Stomach (tissue), 9 donors: Measurements from ENCODE around the gene ANKLE1. TPM values are rescaled to one million over a fixed set of nuclear protein-coding genes. Genes with fewer than 3 reads are reported as not detected.

Source experiments
- DNase-seq, 2 donors: peaks; one replicate each; pipeline versions ENCODE4 v3.0.0 to v3.0.0-alpha.2; 2013 to 2019
- H3K27ac ChIP-seq, 5 donors: fragments of 200-600 bp in 4 of 5; sonication (generic) in 4 of 5; one replicate each; pipeline ENCODE4 v1.5.1; 2013 to 2019; ENCODE audit warnings: mild to moderate bottlenecking in 1 of 5, moderate library complexity in 1 of 5
- H3K27me3 ChIP-seq, 3 donors: fragments of 200-600 bp; sonication (generic); one replicate each; pipeline ENCODE4 v1.5.1; 2017 to 2019; ENCODE audit warnings: mixed run types in 1 of 3
- H3K36me3 ChIP-seq, 4 donors: fragments of 200-600 bp; sonication (generic); 1 replicate in 3 of 4; 2 replicates in 1 of 4; pipeline ENCODE4 v1.5.1; 2016 to 2019
- H3K4me1 ChIP-seq, 4 donors: fragments of 200-600 bp; sonication (generic); one replicate each; pipeline ENCODE4 v1.5.1; 2016 to 2019
- H3K4me3 ChIP-seq, 4 donors: fragments of 200-600 bp; sonication (generic) in 3 of 4; one replicate each; pipeline ENCODE4 v1.5.1; 2016 to 2019; ENCODE audit warnings: mild to moderate bottlenecking in 1 of 4
- H3K9me3 ChIP-seq, 4 donors: fragments of 200-600 bp; sonication (generic); one replicate each; pipeline ENCODE4 v1.5.1; 2016 to 2019
- EP300 ChIP-seq: sonication (generic); formaldehyde crosslinking; IDR thresholded peaks from one replicate; pipeline ENCODE4 v1.6.1; 2017; ENCODE audit warnings: antibody characterized with exemption
- POLR2A ChIP-seq, 4 donors: fragments of 450-650 bp; IDR thresholded peaks; one replicate each; pipeline ENCODE4 v1.6.1; 2016; ENCODE audit warnings: antibody characterized with exemption in 4 of 4, control low read depth in 2 of 4, mild to moderate bottlenecking in 1 of 4, moderate library complexity in 1 of 4
- POLR2AphosphoS5 ChIP-seq, 3 donors: sonication (generic); formaldehyde crosslinking; IDR thresholded peaks; one replicate each; pipeline ENCODE4 v1.6.1; 2016; ENCODE audit warnings: antibody characterized with exemption in 3 of 3
- WGBS, 5 donors: extraction: QIAGEN DNeasy Blood & Tissue Kit in 3 of 5; methylation state at CpG; one replicate each; pipeline versions ENCODE4 v1.1.5 to v1.1.7; 2013 to 2018; 5-methylcytosine and 5-hydroxymethylcytosine counted together
- intact Hi-C: fragments of 100-400 bp; cut with DNase I; formaldehyde crosslinking; loops from one replicate; pipeline ENCODE4 v1.15.1; 2023; ENCODE audit warnings: low total_unique reads
- polyA plus RNA-seq, 3 donors: library from polyadenylated mRNA; stranded (reverse); fragments of 200-250 nt; gene quantifications; one replicate each; pipeline ENCODE4 v1.2.3, GENCODE V29; 2013
- total RNA-seq, 5 donors: library from RNA; depleted of rRNA; stranded (reverse); fragments of >200 nt; gene quantifications; one replicate each; pipeline versions ENCODE4 v1.1.0 to v1.2.3, GENCODE V29; 2014 to 2016
- TF ChIP-seq, protein P1 (sequence below), 7 experiments: fragments of 450-650 bp in 4 of 7; fragments of 200-600 bp in 3 of 7; sonication (generic) in 3 of 7; IDR thresholded peaks; one replicate each; pipeline ENCODE4 v1.5.1; 2016 to 2019; ENCODE audit warnings: antibody characterized with exemption in 7 of 7, control low read depth in 2 of 7, mild to moderate bottlenecking in 1 of 7
- donor health status: healthy with polysubstance abuse.
- donor health status: Bipolar disorder and iron deficiency.
- donor health status: healthy.

The ANKLE1 gene
- total and polyA plus RNA-seq, 8 donors: 0.18 to 0.63 TPM; not detected in 6

GRCh38 chr19:17244618-17245534, 36.8 kb upstream of the ANKLE1 start:
- peak; percentile 64 to 77 for DNase-seq
- 1 to 2% (median 1%) methylated on average over 65 to 99 of the region's 100 CpGs for WGBS, 5 donors
- Histone ChIP-seq H3K9me3 (no peaks in the 10 kb centered on the region), H3K36me3 (peaks cover 0 to 9% (median 6%) of the 10 kb centered on the region in 4 donors), H3K4me3 (peak overlapping the region; percentile 85 to 97 (median 90)), H3K4me1 (peaks cover 61 to 85% (median 72%) of the 10 kb centered on the region in 4 donors), H3K27ac (peak overlapping the region; percentile 83 to 95 (median 87)), H3K27me3 (no peaks in the 10 kb centered on the region)
- intact Hi-C loops: no loop called here
- no peak for TF ChIP-seq EP300
- TF ChIP-seq, protein P1, sequence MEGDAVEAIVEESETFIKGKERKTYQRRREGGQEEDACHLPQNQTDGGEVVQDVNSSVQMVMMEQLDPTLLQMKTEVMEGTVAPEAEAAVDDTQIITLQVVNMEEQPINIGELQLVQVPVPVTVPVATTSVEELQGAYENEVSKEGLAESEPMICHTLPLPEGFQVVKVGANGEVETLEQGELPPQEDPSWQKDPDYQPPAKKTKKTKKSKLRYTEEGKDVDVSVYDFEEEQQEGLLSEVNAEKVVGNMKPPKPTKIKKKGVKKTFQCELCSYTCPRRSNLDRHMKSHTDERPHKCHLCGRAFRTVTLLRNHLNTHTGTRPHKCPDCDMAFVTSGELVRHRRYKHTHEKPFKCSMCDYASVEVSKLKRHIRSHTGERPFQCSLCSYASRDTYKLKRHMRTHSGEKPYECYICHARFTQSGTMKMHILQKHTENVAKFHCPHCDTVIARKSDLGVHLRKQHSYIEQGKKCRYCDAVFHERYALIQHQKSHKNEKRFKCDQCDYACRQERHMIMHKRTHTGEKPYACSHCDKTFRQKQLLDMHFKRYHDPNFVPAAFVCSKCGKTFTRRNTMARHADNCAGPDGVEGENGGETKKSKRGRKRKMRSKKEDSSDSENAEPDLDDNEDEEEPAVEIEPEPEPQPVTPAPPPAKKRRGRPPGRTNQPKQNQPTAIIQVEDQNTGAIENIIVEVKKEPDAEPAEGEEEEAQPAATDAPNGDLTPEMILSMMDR (IDR thresholded peaks at IDR 0.05): no peak
- TF ChIP-seq POLR2AphosphoS5 (IDR thresholded peaks at IDR 0.05): no peak

DNA sequence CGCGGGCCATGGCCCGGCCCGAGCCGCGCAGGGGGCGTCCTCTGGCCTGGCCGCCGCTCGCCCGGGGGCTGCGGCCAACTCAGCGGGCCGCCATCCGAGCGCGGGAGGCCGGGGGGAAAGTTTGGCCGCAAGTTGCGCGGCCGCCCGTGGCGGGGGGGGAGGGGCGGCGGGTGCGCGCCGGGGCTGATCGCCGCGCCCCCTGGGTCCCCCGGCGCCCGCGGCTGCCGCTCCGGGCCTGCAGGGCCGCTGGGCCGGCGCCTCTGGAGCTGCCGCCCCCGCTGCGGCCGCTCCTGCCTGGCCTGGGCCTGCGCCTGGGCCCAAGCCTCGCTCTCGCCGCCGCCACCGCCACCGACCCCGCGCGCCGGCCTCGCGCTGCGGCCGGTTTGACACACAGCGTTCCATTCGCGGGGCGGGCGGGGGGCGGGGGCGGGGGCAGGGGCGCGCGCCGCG, 36.1 kb upstream of the ANKLE1 start, which contains the start of gene NR2F6:
NR2F6 (minus strand) TSS at position 385 of the 450 bp plus-strand sequence. CDS start 699 bp downstream, outside the sequence.
- no peak for DNase-seq
- Histone ChIP-seq H3K27ac (peak within 1 kb of the TSS; percentile 87 to 95 (median 87)), H3K36me3 (peaks cover 0 to 3% (median 2%) of the 10 kb centered on the region in 4 donors), H3K9me3 (no peaks in the 10 kb centered on the region), H3K4me1 (peaks cover 54 to 80% (median 65%) of the 10 kb centered on the region in 4 donors), H3K27me3 (no peaks in the 10 kb centered on the region), H3K4me3 (peak within 1 kb of the TSS; percentile 85 to 97 (median 90))
- intact Hi-C loops: no loop called here
- 0 to 2% (median 0%) methylated on average over 9 to 62 of the region's 72 CpGs; no CpG with 5 or more reads in 1 of the 5 donors for WGBS, 5 donors
- TF ChIP-seq EP300 (no peak), POLR2AphosphoS5 (IDR thresholded peaks at IDR 0.05) (peak in 2 of 3 donors; percentile 76 to 79), POLR2A (IDR thresholded peaks at IDR 0.05) (no peak)
- TF ChIP-seq, protein P1 (IDR thresholded peaks at IDR 0.05): no peak

DNA sequence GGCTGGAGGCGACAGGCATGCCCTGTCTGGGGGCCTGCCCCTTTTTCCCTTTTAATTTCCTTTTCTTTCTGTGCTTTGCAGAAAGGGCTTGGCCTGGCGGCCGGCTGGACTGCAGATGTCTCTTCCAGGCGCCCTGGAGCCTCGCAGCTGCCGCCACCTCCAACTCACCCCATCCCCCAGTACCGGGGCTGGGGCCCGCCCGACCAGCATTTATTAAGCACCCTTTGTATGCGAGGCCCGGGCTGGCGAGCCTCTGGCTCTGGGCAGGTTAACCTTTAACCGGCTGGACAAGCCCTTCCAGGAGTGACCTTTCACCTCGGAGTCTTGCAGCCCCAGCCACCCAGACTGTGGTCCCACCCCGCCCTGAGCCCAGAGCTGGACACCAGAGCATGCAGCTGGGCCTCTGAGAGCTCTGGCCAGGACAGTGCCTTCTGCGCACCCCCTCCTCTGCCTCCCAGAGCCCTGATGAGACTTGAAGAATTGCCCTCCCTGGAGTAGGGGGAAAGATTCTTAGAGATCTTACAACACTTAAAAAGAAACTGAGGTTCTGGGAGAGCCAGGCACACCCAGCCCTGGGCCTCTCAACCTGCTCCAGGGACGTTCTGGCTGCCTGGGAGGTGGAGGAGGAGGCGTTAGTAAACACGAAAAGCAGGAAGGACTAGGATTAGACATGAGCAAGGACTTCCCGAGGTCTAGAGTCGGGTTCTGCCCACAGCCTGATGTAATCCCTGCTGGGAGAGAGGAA, 34.8 kb upstream of the ANKLE1 start:
- no peaks in the 10 kb centered on the region for H3K27me3 ChIP-seq
- TF ChIP-seq POLR2A (IDR thresholded peaks at IDR 0.05) (no peak), EP300 (no peak), POLR2AphosphoS5 (IDR thresholded peaks at IDR 0.05) (no peak)
- TF ChIP-seq, protein P1 (IDR thresholded peaks at IDR 0.05): no peak
- 11 to 20% (median 13%) methylated on average over 20 to 21 of the region's 21 CpGs for WGBS, 5 donors
- peak overlapping the region; percentile 54 to 95 (median 86) for H3K4me3 ChIP-seq
- peaks cover 42 to 67% (median 53%) of the 10 kb centered on the region in 4 donors for H3K4me1 ChIP-seq
- H3K27ac ChIP-seq: peak overlapping the region; percentile 86 to 95 (median 87)
- intact Hi-C loops: no loop called here
- no peaks in the 10 kb centered on the region for H3K36me3 ChIP-seq
- H3K9me3 ChIP-seq: no peaks in the 10 kb centered on the region
- peak in 1 of 2 donors; percentile 61 for DNase-seq
